ENCODE measurements around the gene TRIM23.

DNA sequence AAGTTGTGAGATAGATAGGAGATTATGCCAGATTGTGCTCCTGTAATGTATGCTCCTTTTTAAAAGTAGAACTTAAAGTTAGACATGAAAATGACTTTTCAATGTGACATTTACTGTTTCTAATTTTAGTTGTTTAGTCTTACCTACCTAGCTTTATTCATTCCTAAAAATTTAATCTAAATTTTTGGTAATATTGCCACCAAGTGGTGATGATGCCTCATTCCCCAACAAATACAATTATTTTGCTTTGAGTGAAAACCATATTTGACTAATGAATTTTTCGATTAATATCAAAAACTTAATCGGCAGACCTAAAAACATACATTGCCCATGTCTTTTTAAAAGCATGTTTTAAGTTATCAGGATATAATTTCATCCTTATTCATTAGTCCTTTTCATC, 35.4 kb downstream of the TRIM23 start:
- TF ChIP-seq, protein P1, sequence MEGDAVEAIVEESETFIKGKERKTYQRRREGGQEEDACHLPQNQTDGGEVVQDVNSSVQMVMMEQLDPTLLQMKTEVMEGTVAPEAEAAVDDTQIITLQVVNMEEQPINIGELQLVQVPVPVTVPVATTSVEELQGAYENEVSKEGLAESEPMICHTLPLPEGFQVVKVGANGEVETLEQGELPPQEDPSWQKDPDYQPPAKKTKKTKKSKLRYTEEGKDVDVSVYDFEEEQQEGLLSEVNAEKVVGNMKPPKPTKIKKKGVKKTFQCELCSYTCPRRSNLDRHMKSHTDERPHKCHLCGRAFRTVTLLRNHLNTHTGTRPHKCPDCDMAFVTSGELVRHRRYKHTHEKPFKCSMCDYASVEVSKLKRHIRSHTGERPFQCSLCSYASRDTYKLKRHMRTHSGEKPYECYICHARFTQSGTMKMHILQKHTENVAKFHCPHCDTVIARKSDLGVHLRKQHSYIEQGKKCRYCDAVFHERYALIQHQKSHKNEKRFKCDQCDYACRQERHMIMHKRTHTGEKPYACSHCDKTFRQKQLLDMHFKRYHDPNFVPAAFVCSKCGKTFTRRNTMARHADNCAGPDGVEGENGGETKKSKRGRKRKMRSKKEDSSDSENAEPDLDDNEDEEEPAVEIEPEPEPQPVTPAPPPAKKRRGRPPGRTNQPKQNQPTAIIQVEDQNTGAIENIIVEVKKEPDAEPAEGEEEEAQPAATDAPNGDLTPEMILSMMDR (IDR thresholded peaks at IDR 0.05; ENCODE audit: borderline replicate concordance, extremely low read depth, low read length, poor library complexity, severe bottlenecking) = peak; percentile 27
- no peak for TF ChIP-seq EZH2 (IDR thresholded peaks at IDR 0.05; ENCODE audit: borderline replicate concordance, low read depth, low read length, severe bottlenecking)

Measured in DND-41 (cell line).